SK-N-SH treated with all-trans-retinoic acid at 6 μM for 48 hours (cell line): ENCODE data around the gene SAYSD1.

Source experiments
- ATAC-seq: fragments of 200-7000 bp; cut with Tn5 transposase; 3 replicates; pipeline ENCODE4 v1.9.1; 2020; ENCODE audit warnings: mild to moderate bottlenecking, moderate library complexity
- ARNTL ChIP-seq: fragments of 450-650 bp; formaldehyde crosslinking; IDR thresholded peaks from 2 replicates; pipeline ENCODE4 v1.5.0; 2020; ENCODE audit warnings: low read depth, mild to moderate bottlenecking, moderate library complexity, borderline replicate concordance
- CSDC2 ChIP-seq: fragments of 250-450 bp; sonication (Bioruptor Pico); IDR thresholded peaks from 2 replicates; pipeline ENCODE4 v1.5.0; 2020; ENCODE audit warnings: mild to moderate bottlenecking, moderate library complexity
- GLIS3 ChIP-seq: fragments of 250-450 bp; sonication (Bioruptor Pico); IDR thresholded peaks from 2 replicates; pipeline ENCODE4 v1.5.0; 2020; ENCODE audit warnings: mild to moderate bottlenecking, moderate library complexity
- ISL1 ChIP-seq: fragments of 250-450 bp; sonication (Bioruptor Pico); IDR thresholded peaks from 2 replicates; pipeline ENCODE4 v2.1.2; 2022; ENCODE audit warnings: mild to moderate bottlenecking, moderate library complexity
- OSR1 ChIP-seq: fragments of 250-450 bp; sonication (Bioruptor Pico); IDR thresholded peaks from 2 replicates; pipeline ENCODE4 v1.8.0; 2022; ENCODE audit warnings: moderate library complexity, mild to moderate bottlenecking, inconsistent platforms
- PPARA ChIP-seq: fragments of 250-450 bp; sonication (Bioruptor Pico); IDR thresholded peaks from 2 replicates; pipeline ENCODE4 v1.5.0; 2020; ENCODE audit warnings: mild to moderate bottlenecking, borderline replicate concordance
- SNAI2 ChIP-seq: fragments of 250-450 bp; sonication (Bioruptor Pico); IDR thresholded peaks from 2 replicates; pipeline ENCODE4 v1.5.0; 2020; ENCODE audit warnings: mild to moderate bottlenecking, moderate library complexity
- TCF4 ChIP-seq: fragments of 250-450 bp; sonication (Bioruptor Pico); IDR thresholded peaks from 2 replicates; pipeline ENCODE4 v1.8.0; 2021; ENCODE audit warnings: mild to moderate bottlenecking, moderate library complexity, borderline replicate concordance
- TOX ChIP-seq: fragments of 250-450 bp; sonication (Bioruptor Pico); IDR thresholded peaks from 2 replicates; pipeline ENCODE4 v1.8.0; 2021; ENCODE audit warnings: mild to moderate bottlenecking, moderate library complexity, borderline replicate concordance
- ZC3H10 ChIP-seq: fragments of 250-450 bp; sonication (Bioruptor Pico); IDR thresholded peaks from 2 replicates; pipeline ENCODE4 v1.5.1; 2021; ENCODE audit warnings: mild to moderate bottlenecking, moderate library complexity
- ZFP3 ChIP-seq: fragments of 250-450 bp; sonication (Bioruptor Pico); IDR thresholded peaks from 2 replicates; pipeline ENCODE4 v1.5.0; 2020; ENCODE audit warnings: mild to moderate bottlenecking, moderate library complexity
- ZFP30 ChIP-seq: fragments of 450-650 bp; formaldehyde crosslinking; IDR thresholded peaks from 2 replicates; pipeline ENCODE4 v1.5.0; 2022; ENCODE audit warnings: mild to moderate bottlenecking, moderate library complexity
- ZNF565 ChIP-seq: fragments of 450-650 bp; formaldehyde crosslinking; conservative IDR thresholded peaks from 2 replicates; pipeline ENCODE4 v1.5.0; 2020; ENCODE audit warnings: low read depth, mild to moderate bottlenecking, moderate library complexity
- ZNF70 ChIP-seq: fragments of 450-650 bp; formaldehyde crosslinking; IDR thresholded peaks from 2 replicates; pipeline ENCODE4 v1.5.0; 2020; ENCODE audit warnings: mild to moderate bottlenecking, moderate library complexity
- ZNF8 ChIP-seq: fragments of 450-650 bp; formaldehyde crosslinking; IDR thresholded peaks from 2 replicates; pipeline ENCODE4 v1.5.0; 2020; ENCODE audit warnings: mild to moderate bottlenecking, moderate library complexity
- TF ChIP-seq, protein P1 (sequence below): fragments of 250-450 bp; sonication (Bioruptor Pico); IDR thresholded peaks from 2 replicates; pipeline ENCODE4 v1.5.1; 2020; ENCODE audit warnings: low read depth, mild to moderate bottlenecking, moderate library complexity
- TF ChIP-seq, protein P2 (sequence below): fragments of 250-450 bp; sonication (Bioruptor Pico); IDR thresholded peaks from 2 replicates; pipeline ENCODE4 v1.5.0; 2020; ENCODE audit warnings: mild to moderate bottlenecking, moderate library complexity
- TF ChIP-seq, protein P3 (sequence below): fragments of 250-450 bp; sonication (Bioruptor Pico); IDR thresholded peaks from 2 replicates; pipeline ENCODE4 v1.5.1; 2021; ENCODE audit warnings: mild to moderate bottlenecking, moderate library complexity
- TF ChIP-seq, protein P4 (sequence below): fragments of 250-450 bp; sonication (Bioruptor Pico); IDR thresholded peaks from 2 replicates; pipeline ENCODE4 v1.8.0; 2020; ENCODE audit warnings: mild to moderate bottlenecking, moderate library complexity, borderline replicate concordance
- TF ChIP-seq, protein P5 (sequence below): fragments of 250-450 bp; sonication (Bioruptor Pico); IDR thresholded peaks from 2 replicates; pipeline ENCODE4 v1.8.0; 2021; ENCODE audit warnings: low read depth, mild to moderate bottlenecking, moderate library complexity, borderline replicate concordance

SAYSD1 gene

DNA sequence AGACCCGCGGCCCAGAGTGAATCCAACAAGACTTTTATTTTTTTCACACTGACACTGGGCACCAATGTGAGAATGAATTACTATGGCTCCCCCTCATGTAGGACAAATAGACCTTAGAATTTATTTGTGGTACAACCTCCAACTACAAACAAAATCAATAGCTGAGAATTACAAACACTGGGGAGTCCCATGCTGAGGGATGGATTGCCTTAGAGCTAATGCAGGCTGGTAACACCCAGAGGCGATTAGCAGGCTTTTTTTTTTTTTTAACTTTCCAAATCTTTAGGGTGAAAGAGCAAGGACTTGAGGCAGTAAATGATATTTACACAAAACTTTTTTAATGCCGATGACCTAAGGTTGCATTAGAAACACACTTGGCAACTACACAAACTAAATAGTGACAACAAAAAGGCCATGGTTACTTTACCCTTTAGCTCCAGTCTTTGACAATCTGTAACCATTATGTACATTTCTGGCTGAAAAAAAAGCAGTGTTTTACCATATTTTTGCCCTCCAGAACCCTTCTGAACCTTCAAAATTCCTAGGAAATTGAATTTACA, 21.8 kb downstream of the SAYSD1 start:
- no peak for ATAC-seq
- no peak for TF ChIP-seq ARNTL (CRISPR knock-in tag)
- TF ChIP-seq, protein P1, sequence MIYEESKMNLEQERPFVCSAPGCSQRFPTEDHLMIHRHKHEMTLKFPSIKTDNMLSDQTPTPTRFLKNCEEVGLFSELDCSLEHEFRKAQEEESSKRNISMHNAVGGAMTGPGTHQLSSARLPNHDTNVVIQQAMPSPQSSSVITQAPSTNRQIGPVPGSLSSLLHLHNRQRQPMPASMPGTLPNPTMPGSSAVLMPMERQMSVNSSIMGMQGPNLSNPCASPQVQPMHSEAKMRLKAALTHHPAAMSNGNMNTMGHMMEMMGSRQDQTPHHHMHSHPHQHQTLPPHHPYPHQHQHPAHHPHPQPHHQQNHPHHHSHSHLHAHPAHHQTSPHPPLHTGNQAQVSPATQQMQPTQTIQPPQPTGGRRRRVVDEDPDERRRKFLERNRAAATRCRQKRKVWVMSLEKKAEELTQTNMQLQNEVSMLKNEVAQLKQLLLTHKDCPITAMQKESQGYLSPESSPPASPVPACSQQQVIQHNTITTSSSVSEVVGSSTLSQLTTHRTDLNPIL = no peak
- no peak for TF ChIP-seq ISL1 (CRISPR knock-in tag)
- TF ChIP-seq TOX = no peak
- no peak for TF ChIP-seq TCF4
- TF ChIP-seq PPARA (CRISPR knock-in tag) = no peak
- TF ChIP-seq, protein P2, sequence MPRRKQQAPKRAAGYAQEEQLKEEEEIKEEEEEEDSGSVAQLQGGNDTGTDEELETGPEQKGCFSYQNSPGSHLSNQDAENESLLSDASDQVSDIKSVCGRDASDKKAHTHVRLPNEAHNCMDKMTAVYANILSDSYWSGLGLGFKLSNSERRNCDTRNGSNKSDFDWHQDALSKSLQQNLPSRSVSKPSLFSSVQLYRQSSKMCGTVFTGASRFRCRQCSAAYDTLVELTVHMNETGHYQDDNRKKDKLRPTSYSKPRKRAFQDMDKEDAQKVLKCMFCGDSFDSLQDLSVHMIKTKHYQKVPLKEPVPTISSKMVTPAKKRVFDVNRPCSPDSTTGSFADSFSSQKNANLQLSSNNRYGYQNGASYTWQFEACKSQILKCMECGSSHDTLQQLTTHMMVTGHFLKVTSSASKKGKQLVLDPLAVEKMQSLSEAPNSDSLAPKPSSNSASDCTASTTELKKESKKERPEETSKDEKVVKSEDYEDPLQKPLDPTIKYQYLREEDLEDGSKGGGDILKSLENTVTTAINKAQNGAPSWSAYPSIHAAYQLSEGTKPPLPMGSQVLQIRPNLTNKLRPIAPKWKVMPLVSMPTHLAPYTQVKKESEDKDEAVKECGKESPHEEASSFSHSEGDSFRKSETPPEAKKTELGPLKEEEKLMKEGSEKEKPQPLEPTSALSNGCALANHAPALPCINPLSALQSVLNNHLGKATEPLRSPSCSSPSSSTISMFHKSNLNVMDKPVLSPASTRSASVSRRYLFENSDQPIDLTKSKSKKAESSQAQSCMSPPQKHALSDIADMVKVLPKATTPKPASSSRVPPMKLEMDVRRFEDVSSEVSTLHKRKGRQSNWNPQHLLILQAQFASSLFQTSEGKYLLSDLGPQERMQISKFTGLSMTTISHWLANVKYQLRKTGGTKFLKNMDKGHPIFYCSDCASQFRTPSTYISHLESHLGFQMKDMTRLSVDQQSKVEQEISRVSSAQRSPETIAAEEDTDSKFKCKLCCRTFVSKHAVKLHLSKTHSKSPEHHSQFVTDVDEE (CRISPR knock-in tag) = no peak
- TF ChIP-seq SNAI2 (CRISPR knock-in tag) = no peak
- TF ChIP-seq ZFP30 (CRISPR knock-in tag) = no peak
- TF ChIP-seq ZNF70 = no peak
- no peak for TF ChIP-seq ZNF565 (CRISPR knock-in tag)
- TF ChIP-seq CSDC2 = no peak
- no peak for TF ChIP-seq ZC3H10 (CRISPR knock-in tag)

DNA sequence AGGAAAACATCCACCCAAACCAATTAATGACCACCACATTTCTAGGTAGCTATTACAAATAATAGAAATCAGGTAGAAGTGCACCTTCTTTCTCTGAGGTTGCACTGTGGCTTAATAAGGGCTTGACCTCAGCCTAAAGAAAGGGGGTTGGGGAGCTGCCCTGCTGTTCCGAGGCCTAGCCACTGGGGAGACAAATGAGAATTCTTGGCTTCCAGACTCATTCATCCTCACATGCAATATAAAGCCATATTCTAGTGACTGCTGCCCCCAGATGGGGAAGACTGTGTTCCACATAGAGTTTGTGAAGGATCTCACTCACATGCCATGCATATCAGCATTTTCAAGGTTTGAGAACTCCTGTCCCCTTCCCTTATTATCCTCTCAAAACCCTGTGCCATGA, 22.9 kb downstream of the SAYSD1 start:
- no peak for ATAC-seq
- TF ChIP-seq GLIS3 (no peak), PPARA (CRISPR knock-in tag) (no peak), ZFP3 (CRISPR knock-in tag) (no peak), ZC3H10 (CRISPR knock-in tag) (no peak), OSR1 (CRISPR knock-in tag) (no peak), ARNTL (CRISPR knock-in tag) (no peak)
- TF ChIP-seq, protein P3, sequence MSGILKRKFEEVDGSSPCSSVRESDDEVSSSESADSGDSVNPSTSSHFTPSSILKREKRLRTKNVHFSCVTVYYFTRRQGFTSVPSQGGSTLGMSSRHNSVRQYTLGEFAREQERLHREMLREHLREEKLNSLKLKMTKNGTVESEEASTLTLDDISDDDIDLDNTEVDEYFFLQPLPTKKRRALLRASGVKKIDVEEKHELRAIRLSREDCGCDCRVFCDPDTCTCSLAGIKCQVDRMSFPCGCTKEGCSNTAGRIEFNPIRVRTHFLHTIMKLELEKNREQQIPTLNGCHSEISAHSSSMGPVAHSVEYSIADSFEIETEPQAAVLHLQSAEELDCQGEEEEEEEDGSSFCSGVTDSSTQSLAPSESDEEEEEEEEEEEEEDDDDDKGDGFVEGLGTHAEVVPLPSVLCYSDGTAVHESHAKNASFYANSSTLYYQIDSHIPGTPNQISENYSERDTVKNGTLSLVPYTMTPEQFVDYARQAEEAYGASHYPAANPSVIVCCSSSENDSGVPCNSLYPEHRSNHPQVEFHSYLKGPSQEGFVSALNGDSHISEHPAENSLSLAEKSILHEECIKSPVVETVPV (CRISPR knock-in tag) = no peak
- TF ChIP-seq, protein P4, sequence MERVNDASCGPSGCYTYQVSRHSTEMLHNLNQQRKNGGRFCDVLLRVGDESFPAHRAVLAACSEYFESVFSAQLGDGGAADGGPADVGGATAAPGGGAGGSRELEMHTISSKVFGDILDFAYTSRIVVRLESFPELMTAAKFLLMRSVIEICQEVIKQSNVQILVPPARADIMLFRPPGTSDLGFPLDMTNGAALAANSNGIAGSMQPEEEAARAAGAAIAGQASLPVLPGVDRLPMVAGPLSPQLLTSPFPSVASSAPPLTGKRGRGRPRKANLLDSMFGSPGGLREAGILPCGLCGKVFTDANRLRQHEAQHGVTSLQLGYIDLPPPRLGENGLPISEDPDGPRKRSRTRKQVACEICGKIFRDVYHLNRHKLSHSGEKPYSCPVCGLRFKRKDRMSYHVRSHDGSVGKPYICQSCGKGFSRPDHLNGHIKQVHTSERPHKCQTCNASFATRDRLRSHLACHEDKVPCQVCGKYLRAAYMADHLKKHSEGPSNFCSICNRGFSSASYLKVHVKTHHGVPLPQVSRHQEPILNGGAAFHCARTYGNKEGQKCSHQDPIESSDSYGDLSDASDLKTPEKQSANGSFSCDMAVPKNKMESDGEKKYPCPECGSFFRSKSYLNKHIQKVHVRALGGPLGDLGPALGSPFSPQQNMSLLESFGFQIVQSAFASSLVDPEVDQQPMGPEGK (CRISPR knock-in tag) = no peak
- TF ChIP-seq, protein P5, sequence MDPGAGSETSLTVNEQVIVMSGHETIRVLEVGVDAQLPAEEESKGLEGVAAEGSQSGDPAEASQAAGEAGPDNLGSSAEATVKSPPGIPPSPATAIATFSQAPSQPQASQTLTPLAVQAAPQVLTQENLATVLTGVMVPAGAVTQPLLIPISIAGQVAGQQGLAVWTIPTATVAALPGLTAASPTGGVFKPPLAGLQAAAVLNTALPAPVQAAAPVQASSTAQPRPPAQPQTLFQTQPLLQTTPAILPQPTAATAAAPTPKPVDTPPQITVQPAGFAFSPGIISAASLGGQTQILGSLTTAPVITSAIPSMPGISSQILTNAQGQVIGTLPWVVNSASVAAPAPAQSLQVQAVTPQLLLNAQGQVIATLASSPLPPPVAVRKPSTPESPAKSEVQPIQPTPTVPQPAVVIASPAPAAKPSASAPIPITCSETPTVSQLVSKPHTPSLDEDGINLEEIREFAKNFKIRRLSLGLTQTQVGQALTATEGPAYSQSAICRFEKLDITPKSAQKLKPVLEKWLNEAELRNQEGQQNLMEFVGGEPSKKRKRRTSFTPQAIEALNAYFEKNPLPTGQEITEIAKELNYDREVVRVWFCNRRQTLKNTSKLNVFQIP = no peak

DNA sequence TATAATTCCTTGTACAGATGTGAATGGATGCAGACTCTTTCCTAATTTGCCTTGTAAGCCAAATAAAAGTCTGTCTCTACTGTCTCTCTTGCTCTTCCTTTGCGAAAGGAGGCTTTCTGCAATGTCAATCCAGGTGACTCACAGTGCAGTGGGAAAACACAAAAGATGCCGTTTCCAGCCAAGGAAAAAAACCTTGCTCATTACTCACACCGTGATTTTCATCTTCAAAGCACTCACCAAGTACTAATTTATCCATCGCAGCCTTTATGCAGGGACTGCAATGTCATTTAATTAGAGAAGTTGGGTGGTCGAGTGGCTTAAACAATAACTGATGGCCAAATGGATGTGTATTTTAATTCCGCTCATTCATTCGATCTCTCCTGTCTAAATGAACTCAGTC, 23.8 kb downstream of the SAYSD1 start:
- ATAC-seq = no peak
- TF ChIP-seq PPARA (CRISPR knock-in tag) (no peak), ISL1 (CRISPR knock-in tag) (no peak), ARNTL (CRISPR knock-in tag) (no peak), ZNF70 (no peak), GLIS3 (no peak), ZNF8 (CRISPR knock-in tag) (no peak), ZC3H10 (CRISPR knock-in tag) (no peak), ZNF565 (CRISPR knock-in tag) (no peak), SNAI2 (CRISPR knock-in tag) (no peak), TOX (no peak), ZFP3 (CRISPR knock-in tag) (no peak), CSDC2 (no peak)
- TF ChIP-seq, protein P5 = no peak
- TF ChIP-seq, protein P4 (CRISPR knock-in tag) = no peak
- TF ChIP-seq, protein P1 = no peak
- TF ChIP-seq, protein P3 (CRISPR knock-in tag) = no peak
